Measurements from ENCODE around the gene GAB4. TPM values are rescaled to one million over a fixed set of nuclear protein-coding genes. Genes with fewer than 3 reads are reported as not detected.
A peak's percentile ranks its signal among the peaks of the same experiment; 100 is the strongest.
"Not testable (repeated sequence)": the region's sequence is repeated elsewhere in the genome, so short reads cannot be mapped to it uniquely, and the experiment has no call there.

GAB4 gene
- total RNA-seq = not detected

- ATAC-seq (no peak), DNase-seq (no peak)
- Mint-ChIP-seq H3K4me1 (ENCODE audit: low read depth) (no peaks in the 10 kb centered on the region), H3K27me3 (ENCODE audit: low read depth) (peaks cover 10% of the 10 kb centered on the region), H3K27ac (no peak within 1 kb of the TSS), H3K9me3 (ENCODE audit: insufficient read depth) (no peaks in the 10 kb centered on the region), H3K4me3 (no peak within 1 kb of the TSS), H3K36me3 (ENCODE audit: low read depth) (no peaks in the 10 kb centered on the region)
- ChIA-PET POLR2A (no interaction called here), CTCF (no interaction called here)
These were observed at the start of gene GAB4 for GRCh38 chr22:17007852-17008731. Gene GAB4, minus strand, starts transcription at chr22:17008222. Its CDS starts 108 bp downstream, at chr22:17008114.

DNA sequence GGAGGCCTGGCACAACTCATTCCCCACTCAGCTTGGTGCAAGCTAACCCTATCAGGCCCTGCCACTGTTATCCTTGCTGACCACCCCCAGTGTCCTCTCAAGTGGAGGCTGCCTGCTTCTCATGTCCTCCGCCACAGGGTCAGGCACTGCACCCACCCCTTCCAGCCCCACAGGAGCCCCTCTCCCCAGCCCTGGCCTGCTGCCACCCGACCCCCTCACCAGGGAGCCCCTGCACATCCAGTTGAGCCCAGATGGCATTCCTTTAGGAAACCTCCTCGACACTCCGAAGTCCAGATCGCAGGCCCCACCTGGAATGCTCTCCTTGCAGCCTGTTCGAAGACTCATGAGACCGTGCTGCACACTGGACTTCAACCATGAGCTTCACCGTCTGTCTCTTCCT, 48.8 kb upstream of the GAB4 start:
- H3K4me3 Mint-ChIP-seq = no peak overlapping the region
- ChIA-PET POLR2A (no interaction called here), CTCF (interaction anchor here (1.3 to 3.0 kb wide), 3 partner anchors 16 to 139 kb away, joined by 3 to 27 read pairs (median 5); no protein-coding TSS in a partner anchor)
- H3K9me3 Mint-ChIP-seq (ENCODE audit: insufficient read depth) = no peaks in the 10 kb centered on the region
- DNase-seq (no peak), ATAC-seq (no peak)
- H3K27ac Mint-ChIP-seq = no peak overlapping the region
- peaks cover 2% of the 10 kb centered on the region for H3K27me3 Mint-ChIP-seq (ENCODE audit: low read depth)
- H3K36me3 Mint-ChIP-seq (ENCODE audit: low read depth) = no peaks in the 10 kb centered on the region
- peaks cover 2% of the 10 kb centered on the region for H3K4me1 Mint-ChIP-seq (ENCODE audit: low read depth)

- ChIA-PET CTCF (interaction anchor here (1.9 kb wide), 1 partner anchor 16 kb away, joined by 5 read pairs; no protein-coding TSS in a partner anchor), POLR2A (no interaction called here)
- Mint-ChIP-seq H3K27ac (no peak overlapping the region), H3K4me1 (ENCODE audit: low read depth) (peaks cover 2% of the 10 kb centered on the region), H3K27me3 (ENCODE audit: low read depth) (peaks cover under 1% of the 10 kb centered on the region), H3K4me3 (no peak overlapping the region), H3K9me3 (ENCODE audit: insufficient read depth) (no peaks in the 10 kb centered on the region), H3K36me3 (ENCODE audit: low read depth) (no peaks in the 10 kb centered on the region)
- DNase-seq (no peak), ATAC-seq (no peak)
These were observed 48.0 kb upstream of the GAB4 start for GRCh38 chr22:17056058-17056457.

GRCh38 chr22:17047656-17048055, 39.6 kb upstream of the GAB4 start:
- Mint-ChIP-seq H3K4me1 (ENCODE audit: low read depth) (no peaks in the 10 kb centered on the region), H3K36me3 (ENCODE audit: low read depth) (no peaks in the 10 kb centered on the region), H3K27me3 (ENCODE audit: low read depth) (peaks cover 11% of the 10 kb centered on the region), H3K27ac (no peak overlapping the region), H3K4me3 (no peak overlapping the region), H3K9me3 (ENCODE audit: insufficient read depth) (no peaks in the 10 kb centered on the region)
- CTCF ChIA-PET = no interaction called here
- ATAC-seq (no peak), DNase-seq (no peak)
- POLR2A ChIA-PET = no interaction called here

DNA sequence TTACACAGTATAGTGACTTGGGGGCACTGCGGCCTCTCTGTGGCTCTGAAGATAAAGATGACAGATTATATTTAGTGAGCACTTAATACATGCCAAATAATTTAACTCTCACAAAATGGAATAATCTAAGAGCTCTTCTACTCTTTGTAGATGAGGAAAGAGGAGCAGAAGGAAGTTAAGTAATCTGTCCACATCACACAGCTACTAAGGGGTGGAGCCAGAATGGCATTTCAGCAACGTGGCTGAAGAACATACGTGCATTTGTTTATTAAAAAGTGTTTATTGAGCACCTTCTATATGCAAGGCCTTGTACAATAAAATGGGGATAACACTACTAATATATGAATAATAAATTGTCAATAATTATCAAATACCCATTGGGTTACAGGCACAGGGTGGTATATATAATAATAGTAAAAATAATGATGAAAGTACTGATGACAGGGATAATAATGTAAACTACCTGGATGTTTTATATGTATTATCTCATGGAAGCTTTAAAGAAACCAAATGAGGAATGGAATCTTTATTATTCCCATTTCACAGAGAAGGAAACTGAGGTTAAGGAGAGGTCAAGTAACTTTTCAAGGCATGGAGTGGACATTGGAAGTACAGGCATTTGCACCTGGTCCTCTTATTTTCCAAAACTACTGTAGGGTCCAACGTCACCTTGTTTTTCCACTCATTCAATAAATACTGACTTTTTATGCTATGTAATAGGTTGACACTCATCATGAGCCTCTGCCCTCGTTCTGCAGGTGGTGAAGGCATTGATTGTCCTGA, 38.7 kb upstream of the GAB4 start:
- ChIA-PET CTCF (interaction anchor here (1.0 kb wide), 1 partner anchor 12 kb away, joined by 3 read pairs; no protein-coding TSS in a partner anchor), POLR2A (no interaction called here)
- H3K27me3 Mint-ChIP-seq (ENCODE audit: low read depth) = peaks cover 11% of the 10 kb centered on the region
- no peaks in the 10 kb centered on the region for H3K9me3 Mint-ChIP-seq (ENCODE audit: insufficient read depth)
- H3K4me1 Mint-ChIP-seq (ENCODE audit: low read depth) = no peaks in the 10 kb centered on the region
- ATAC-seq (no peak), DNase-seq (no peak)
- H3K4me3 Mint-ChIP-seq = no peak overlapping the region
- H3K36me3 Mint-ChIP-seq (ENCODE audit: low read depth) = no peaks in the 10 kb centered on the region
- no peak overlapping the region for H3K27ac Mint-ChIP-seq

GRCh38 chr22:17043521-17043920, 35.5 kb upstream of the GAB4 start:
- Mint-ChIP-seq H3K4me1 (ENCODE audit: low read depth) (no peaks in the 10 kb centered on the region), H3K27ac (no peak overlapping the region), H3K9me3 (ENCODE audit: insufficient read depth) (no peaks in the 10 kb centered on the region), H3K27me3 (ENCODE audit: low read depth) (peaks cover 3% of the 10 kb centered on the region), H3K36me3 (ENCODE audit: low read depth) (no peaks in the 10 kb centered on the region), H3K4me3 (no peak overlapping the region)
- ChIA-PET POLR2A (no interaction called here), CTCF (no interaction called here)
- ATAC-seq (no peak), DNase-seq (no peak)

- CTCF ChIA-PET = not testable (repeated sequence)
These were observed 29.1 kb upstream of the GAB4 start for GRCh38 chr22:17036842-17037711.

DNA sequence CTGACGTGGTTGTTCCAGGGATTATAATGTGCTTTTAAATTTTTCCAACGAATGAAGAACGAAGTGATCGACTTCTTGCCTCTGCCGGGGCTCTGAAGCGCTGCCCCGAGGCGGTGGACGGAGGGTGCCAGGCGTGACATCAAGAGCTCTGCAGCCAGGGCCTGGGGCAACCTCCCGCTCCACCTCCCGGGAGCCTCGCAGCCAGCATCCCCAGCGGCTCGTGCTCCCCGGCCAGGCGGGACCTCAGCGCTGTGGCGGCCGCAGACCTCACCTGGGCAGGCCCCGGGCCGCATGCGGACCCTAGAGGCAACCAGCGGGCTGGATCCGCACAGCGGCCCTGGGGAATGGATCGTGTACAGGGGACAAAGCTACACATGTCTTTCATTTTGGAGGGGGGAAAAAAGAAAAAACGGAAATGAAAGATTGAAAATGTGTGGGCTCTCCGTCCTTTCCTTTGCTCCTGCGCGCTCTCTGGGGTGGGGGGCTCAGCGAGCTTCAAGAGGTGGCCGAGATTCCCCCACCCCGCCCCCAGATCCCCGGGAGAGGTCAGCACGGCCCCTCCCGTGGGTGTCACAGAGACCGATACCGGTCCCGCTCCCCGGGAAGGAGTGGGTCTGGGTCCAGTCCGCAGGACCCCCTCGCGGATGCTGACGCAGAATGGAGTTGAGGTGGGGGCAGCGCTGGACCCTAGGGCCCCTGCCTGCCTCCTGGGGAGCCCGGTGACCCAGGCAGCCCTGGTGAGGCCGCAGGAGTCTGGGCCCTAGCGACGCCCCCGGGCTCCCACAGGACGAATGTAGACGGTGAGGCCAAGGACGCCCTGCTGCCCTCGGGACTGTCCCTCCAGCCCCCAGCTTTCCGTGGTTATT, 28.2 kb upstream of the GAB4 start:
- H3K4me1 Mint-ChIP-seq (ENCODE audit: low read depth); DNase-seq; POLR2A ChIA-PET; H3K4me3 Mint-ChIP-seq; H3K27ac Mint-ChIP-seq; CTCF ChIA-PET; H3K36me3 Mint-ChIP-seq (ENCODE audit: low read depth); H3K9me3 Mint-ChIP-seq (ENCODE audit: insufficient read depth): not testable (repeated sequence)
- ATAC-seq = peak; percentile 34
- H3K27me3 Mint-ChIP-seq (ENCODE audit: low read depth) = peaks cover 18% of the 10 kb centered on the region

More at GRCh38 chr22:17036842-17037711, 29.1 kb upstream of the GAB4 start:
- DNase-seq; H3K27ac Mint-ChIP-seq; H3K36me3 Mint-ChIP-seq (ENCODE audit: low read depth); POLR2A ChIA-PET; H3K9me3 Mint-ChIP-seq (ENCODE audit: insufficient read depth); H3K4me1 Mint-ChIP-seq (ENCODE audit: low read depth): not testable (repeated sequence)
- Mint-ChIP-seq H3K4me3 (peak overlapping the region; percentile 48), H3K27me3 (ENCODE audit: low read depth) (peaks cover 18% of the 10 kb centered on the region)
- peak; percentile 82 for ATAC-seq

DNA sequence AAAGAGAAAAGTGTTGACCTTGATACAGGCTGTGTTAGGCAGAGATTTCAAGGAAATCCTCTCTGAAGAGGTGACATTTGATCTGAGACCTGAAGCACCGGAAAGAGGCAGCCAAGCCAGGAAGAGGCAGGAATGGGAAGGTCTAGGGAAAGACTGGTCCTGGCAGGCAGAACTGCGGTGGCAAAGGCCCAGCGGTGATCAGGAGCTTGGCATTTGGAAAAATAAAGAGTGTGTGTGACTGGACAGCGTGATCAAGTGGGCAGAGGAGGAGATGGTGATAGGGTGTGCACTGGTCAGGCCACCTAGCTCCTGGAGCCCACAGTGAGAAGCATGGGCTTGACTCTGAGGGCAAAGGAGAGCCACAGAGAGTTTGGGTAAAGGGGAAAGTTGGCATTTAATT, 27.2 kb upstream of the GAB4 start:
- ATAC-seq (no peak), DNase-seq (no peak)
- Mint-ChIP-seq H3K4me1 (ENCODE audit: low read depth) (peaks cover 3% of the 10 kb centered on the region), H3K36me3 (ENCODE audit: low read depth) (no peaks in the 10 kb centered on the region), H3K27me3 (ENCODE audit: low read depth) (peaks cover 18% of the 10 kb centered on the region), H3K27ac (no peak overlapping the region), H3K4me3 (no peak overlapping the region), H3K9me3 (ENCODE audit: insufficient read depth) (no peaks in the 10 kb centered on the region)
- ChIA-PET POLR2A (no interaction called here), CTCF (no interaction called here)

DNA sequence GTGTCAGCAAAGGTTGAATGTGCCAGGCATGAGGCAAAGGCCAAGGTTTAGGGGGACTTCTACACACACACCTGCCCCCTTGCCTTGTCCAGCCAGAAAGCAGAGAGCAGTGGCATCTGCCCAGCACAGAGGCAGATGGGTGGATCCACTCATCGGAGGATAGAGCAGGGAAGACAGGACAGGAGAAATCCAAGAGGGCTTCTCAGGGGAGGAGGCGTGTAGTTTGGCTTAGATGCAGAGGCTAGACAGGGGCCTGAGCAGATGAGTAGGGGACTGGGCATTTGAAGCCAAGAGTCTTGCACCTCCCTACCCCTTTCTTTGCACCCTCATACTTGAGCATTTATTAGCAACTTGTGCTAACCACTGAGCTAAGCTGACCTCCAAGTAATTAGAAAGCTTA, 26.5 kb upstream of the GAB4 start:
- CTCF ChIA-PET; DNase-seq; H3K4me3 Mint-ChIP-seq; H3K9me3 Mint-ChIP-seq (ENCODE audit: insufficient read depth); ATAC-seq; H3K27ac Mint-ChIP-seq; H3K4me1 Mint-ChIP-seq (ENCODE audit: low read depth); POLR2A ChIA-PET; H3K36me3 Mint-ChIP-seq (ENCODE audit: low read depth): not testable (repeated sequence)
- H3K27me3 Mint-ChIP-seq (ENCODE audit: low read depth) = peaks cover 18% of the 10 kb centered on the region

DNA sequence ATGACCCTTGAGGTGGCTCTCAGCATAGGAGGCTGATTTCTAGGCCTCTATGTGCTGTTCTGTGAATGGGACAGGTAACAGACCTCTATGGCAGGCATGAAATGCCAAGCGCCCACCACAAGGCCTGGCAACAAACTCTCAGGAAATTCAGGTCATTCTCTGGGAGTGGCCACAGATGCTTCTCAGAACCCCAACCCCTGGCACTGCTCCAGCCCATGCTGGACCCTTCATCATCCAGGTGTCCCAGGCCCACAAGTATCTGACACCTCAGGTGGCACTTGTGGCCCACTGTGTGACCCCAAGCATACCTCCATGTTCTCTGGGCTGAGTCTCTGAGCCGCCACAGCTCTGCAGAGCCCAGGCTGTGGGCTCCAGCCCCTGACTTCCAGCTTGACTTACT, 24.3 kb upstream of the GAB4 start:
- DNase-seq; H3K27ac Mint-ChIP-seq; CTCF ChIA-PET; H3K4me3 Mint-ChIP-seq; H3K4me1 Mint-ChIP-seq (ENCODE audit: low read depth); H3K9me3 Mint-ChIP-seq (ENCODE audit: insufficient read depth); ATAC-seq; H3K36me3 Mint-ChIP-seq (ENCODE audit: low read depth); POLR2A ChIA-PET: not testable (repeated sequence)
- H3K27me3 Mint-ChIP-seq (ENCODE audit: low read depth) = peaks cover 24% of the 10 kb centered on the region
